Measurements from ENCODE around the gene LSM6. TPM values are rescaled to one million over a fixed set of nuclear protein-coding genes. Genes with fewer than 3 reads are reported as not detected.

The LSM6 gene
- polyA plus RNA-seq, 3 donors, result 26.8 to 73.2 (median 63.5) TPM

- H3K27ac ChIP-seq (ENCODE audit: low read depth, low read length), result no peak overlapping the region
- WGBS, 3 donors, result 42 to 72% (median 66%) methylated on average over 7 of the region's 7 CpGs
Observed at GRCh38 chr4:146179784-146180370, 4.4 kb downstream of the LSM6 start.

GRCh38 chr4:146182443-146182842, 6.9 kb downstream of the LSM6 start:
- H3K27ac ChIP-seq (ENCODE audit: low read depth, low read length), result no peak overlapping the region
- 59 to 97% (median 96%) methylated on average over 3 of the region's 3 CpGs for whole genome bisulfite sequencing, 3 donors

- H3K27ac ChIP-seq (ENCODE audit: low read depth, low read length), result no peak overlapping the region
- WGBS, 3 donors, result 87 to 92% (median 89%) methylated on average over 2 of the region's 2 CpGs
Observed at GRCh38 chr4:146183209-146183608, 7.7 kb downstream of the LSM6 start.

- WGBS, 3 donors, result 87 to 92% (median 91%) methylated on average over 4 of the region's 4 CpGs
Observed at GRCh38 chr4:146186041-146186440, 10.5 kb downstream of the LSM6 start.

GRCh38 chr4:146186596-146186995, 11.1 kb downstream of the LSM6 start:
- no peak overlapping the region for H3K27ac ChIP-seq (ENCODE audit: low read depth, low read length)
- 63 to 81% (median 64%) methylated on average over 3 of the region's 3 CpGs for WGBS, 3 donors

More at GRCh38 chr4:146186041-146186440, 10.5 kb downstream of the LSM6 start:
- H3K27ac ChIP-seq (ENCODE audit: low read depth, low read length), result no peak overlapping the region

GRCh38 chr4:146190456-146190855, 14.9 kb downstream of the LSM6 start:
- WGBS, 3 donors, result 53 to 73% (median 68%) methylated on average over 2 of the region's 2 CpGs
- no peak overlapping the region for H3K27ac ChIP-seq (ENCODE audit: low read depth, low read length)

- 49 to 82% (median 59%) methylated on average over 9 of the region's 9 CpGs for WGBS, 3 donors
- peak overlapping the region; percentile 42 for H3K27ac ChIP-seq (ENCODE audit: low read depth, low read length)
Observed at GRCh38 chr4:146191766-146192458, 16.4 kb downstream of the LSM6 start.

GRCh38 chr4:146193628-146194027, 18.1 kb downstream of the LSM6 start:
- 84 to 91% (median 89%) methylated on average over 5 of the region's 5 CpGs for WGBS, 3 donors

GRCh38 chr4:146194212-146194611, 18.7 kb downstream of the LSM6 start:
- no peak overlapping the region for H3K27ac ChIP-seq (ENCODE audit: low read depth, low read length)

More at GRCh38 chr4:146193628-146194027, 18.1 kb downstream of the LSM6 start:
- H3K27ac ChIP-seq (ENCODE audit: low read depth, low read length), result no peak overlapping the region

- WGBS, 3 donors, result 71 to 77% (median 77%) methylated on average over 2 of the region's 2 CpGs
- no peak overlapping the region for H3K27ac ChIP-seq (ENCODE audit: low read depth, low read length)
Observed at GRCh38 chr4:146202665-146203064, 27.1 kb downstream of the LSM6 start.

- H3K27ac ChIP-seq (ENCODE audit: low read depth, low read length), result no peak overlapping the region
- 73 to 81% (median 78%) methylated on average over 5 of the region's 5 CpGs for WGBS, 3 donors
Observed at GRCh38 chr4:146207410-146207809, 31.9 kb downstream of the LSM6 start.

GRCh38 chr4:146210890-146211289, 35.4 kb downstream of the LSM6 start:
- no peak overlapping the region for H3K27ac ChIP-seq (ENCODE audit: low read depth, low read length)
- WGBS, 3 donors, result 67 to 79% (median 70%) methylated on average over 2 of the region's 2 CpGs

GRCh38 chr4:146211440-146211839, 35.9 kb downstream of the LSM6 start:
- no peak overlapping the region for H3K27ac ChIP-seq (ENCODE audit: low read depth, low read length)
- WGBS, 3 donors, result 65 to 77% (median 74%) methylated on average over 7 of the region's 7 CpGs

- 84 to 94% (median 92%) methylated on average over 9 of the region's 9 CpGs for whole genome bisulfite sequencing, 3 donors
- no peak overlapping the region for H3K27ac ChIP-seq (ENCODE audit: low read depth, low read length)
Observed at GRCh38 chr4:146212781-146213180, 37.3 kb downstream of the LSM6 start.

GRCh38 chr4:146214238-146214637, 38.7 kb downstream of the LSM6 start, which contains the start of gene REELD1:
TSS of gene REELD1 (plus strand) at chr4:146214538. CDS start at chr4:146216953, 2,415 bp downstream.
- H3K27ac ChIP-seq (ENCODE audit: low read depth, low read length), result no peak within 1 kb of the TSS
- 71 to 92% (median 90%) methylated on average over 5 of the region's 5 CpGs for WGBS, 3 donors

GRCh38 chr4:146222313-146222712, 46.8 kb downstream of the LSM6 start:
- no peak overlapping the region for H3K27ac ChIP-seq (ENCODE audit: low read depth, low read length)
- 79 to 84% (median 80%) methylated on average over 8 of the region's 8 CpGs for WGBS, 3 donors

- H3K27ac ChIP-seq (ENCODE audit: low read depth, low read length), result no peak overlapping the region
- WGBS, 3 donors, result 44 to 56% (median 49%) methylated on average over 8 of the region's 8 CpGs
Observed at GRCh38 chr4:146224326-146224966, 48.9 kb downstream of the LSM6 start.

- no peak overlapping the region for H3K27ac ChIP-seq (ENCODE audit: low read depth, low read length)
Observed at GRCh38 chr4:146229406-146229805, 53.9 kb downstream of the LSM6 start.

- WGBS, 3 donors, result 54 to 91% (median 62%) methylated on average over 1 of the region's 1 CpG
- H3K27ac ChIP-seq (ENCODE audit: low read depth, low read length), result no peak overlapping the region
Observed at GRCh38 chr4:146232131-146232722, 56.7 kb downstream of the LSM6 start.

Measured in adipose tissue (tissue), 3 donors.